Testis (tissue), 2 donors: ENCODE data around the gene KL.

ENCODE experiments used
- POLR2A ChIP-seq: fragments of 450-650 bp; IDR thresholded peaks from one replicate; pipeline ENCODE4 v1.6.1; 2017; ENCODE audit warnings: antibody characterized with exemption, mild to moderate bottlenecking, moderate library complexity
- TF ChIP-seq, protein P1 (sequence below), 3 experiments: fragments of 450-650 bp in 2 of 3; fragments of 200-600 bp in 1 of 3; sonication (generic) in 1 of 3; IDR thresholded peaks; one replicate each; pipeline ENCODE4 v1.5.1; 2016 to 2019; ENCODE audit warnings: antibody characterized with exemption in 3 of 3, mild to moderate bottlenecking in 2 of 3, moderate library complexity in 1 of 3

DNA sequence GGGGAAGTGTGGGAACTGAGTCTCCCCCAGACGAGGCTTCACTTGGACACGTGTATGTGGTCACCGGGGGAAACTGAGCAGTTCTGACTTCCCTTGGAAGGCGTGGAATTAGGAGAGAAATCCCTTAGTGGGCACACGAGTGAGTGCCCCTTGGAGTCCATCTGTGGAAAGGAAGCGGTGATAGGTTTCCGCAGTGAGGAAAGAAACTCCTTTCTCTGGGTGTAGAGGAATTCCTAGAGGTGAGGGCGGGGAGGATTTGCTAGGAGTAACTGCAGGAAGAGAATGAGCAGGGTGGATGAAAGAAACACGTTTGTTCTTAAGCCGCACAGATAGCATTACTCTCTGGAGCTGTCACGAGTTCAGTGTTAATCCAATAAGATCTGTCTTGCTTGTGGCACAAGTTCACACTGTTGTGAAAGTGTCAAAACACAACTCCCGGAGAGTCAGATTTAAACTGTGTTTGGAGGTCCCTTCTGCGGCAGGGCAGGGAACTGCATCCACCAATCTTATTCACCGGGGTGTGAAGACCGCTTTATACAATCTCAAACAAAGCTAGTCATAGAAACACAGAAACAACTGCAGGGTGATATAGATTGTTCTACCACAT is 1.2 kb downstream of the KL start:
- TF ChIP-seq, protein P1, sequence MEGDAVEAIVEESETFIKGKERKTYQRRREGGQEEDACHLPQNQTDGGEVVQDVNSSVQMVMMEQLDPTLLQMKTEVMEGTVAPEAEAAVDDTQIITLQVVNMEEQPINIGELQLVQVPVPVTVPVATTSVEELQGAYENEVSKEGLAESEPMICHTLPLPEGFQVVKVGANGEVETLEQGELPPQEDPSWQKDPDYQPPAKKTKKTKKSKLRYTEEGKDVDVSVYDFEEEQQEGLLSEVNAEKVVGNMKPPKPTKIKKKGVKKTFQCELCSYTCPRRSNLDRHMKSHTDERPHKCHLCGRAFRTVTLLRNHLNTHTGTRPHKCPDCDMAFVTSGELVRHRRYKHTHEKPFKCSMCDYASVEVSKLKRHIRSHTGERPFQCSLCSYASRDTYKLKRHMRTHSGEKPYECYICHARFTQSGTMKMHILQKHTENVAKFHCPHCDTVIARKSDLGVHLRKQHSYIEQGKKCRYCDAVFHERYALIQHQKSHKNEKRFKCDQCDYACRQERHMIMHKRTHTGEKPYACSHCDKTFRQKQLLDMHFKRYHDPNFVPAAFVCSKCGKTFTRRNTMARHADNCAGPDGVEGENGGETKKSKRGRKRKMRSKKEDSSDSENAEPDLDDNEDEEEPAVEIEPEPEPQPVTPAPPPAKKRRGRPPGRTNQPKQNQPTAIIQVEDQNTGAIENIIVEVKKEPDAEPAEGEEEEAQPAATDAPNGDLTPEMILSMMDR (IDR thresholded peaks at IDR 0.05): peak in 2 of 3 experiments; percentile 30 to 36
- no peak for TF ChIP-seq POLR2A
